Suprapubic skin (tissue), 3 donors: ENCODE data around the gene RPS19BP1.

ENCODE experiments used
- EP300 ChIP-seq: sonication (generic); formaldehyde crosslinking; IDR thresholded peaks from one replicate; pipeline ENCODE4 v1.6.1; 2017; ENCODE audit warnings: antibody characterized with exemption
- POLR2A ChIP-seq, 2 donors: fragments of 450-650 bp; IDR thresholded peaks; one replicate each; pipeline ENCODE4 v1.6.1; 2017; ENCODE audit warnings: antibody characterized with exemption in 2 of 2, mild to moderate bottlenecking in 2 of 2, moderate library complexity in 2 of 2
- TF ChIP-seq, protein P1 (sequence below), 2 donors: fragments of 200-600 bp in 1 of 2; fragments of 450-650 bp in 1 of 2; sonication (generic) in 1 of 2; IDR thresholded peaks; one replicate each; pipeline ENCODE4 v1.5.1; 2016 to 2019; ENCODE audit warnings: antibody characterized with exemption in 2 of 2, mild to moderate bottlenecking in 1 of 2, moderate library complexity in 1 of 2

DNA sequence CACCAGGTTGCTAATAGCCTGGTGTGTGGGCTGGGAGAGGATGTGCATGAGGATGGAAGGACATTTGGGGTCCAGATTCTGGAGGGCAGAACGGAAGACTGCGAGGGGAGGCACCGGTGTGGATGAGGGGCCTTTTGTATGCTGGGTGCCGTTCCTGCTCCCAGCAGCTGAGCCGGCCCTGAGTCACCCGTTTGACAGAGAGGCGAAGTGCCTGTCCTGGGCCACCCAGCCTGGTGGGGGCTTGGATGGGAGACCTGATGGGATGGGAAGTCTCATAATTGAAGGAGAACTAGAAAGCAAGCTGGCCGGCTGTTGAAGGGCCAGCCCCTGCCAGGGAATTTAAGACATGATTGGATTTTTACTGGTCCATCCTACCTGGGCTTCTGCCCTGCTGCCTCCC is 48.8 kb upstream of the RPS19BP1 start:
- TF ChIP-seq, protein P1, sequence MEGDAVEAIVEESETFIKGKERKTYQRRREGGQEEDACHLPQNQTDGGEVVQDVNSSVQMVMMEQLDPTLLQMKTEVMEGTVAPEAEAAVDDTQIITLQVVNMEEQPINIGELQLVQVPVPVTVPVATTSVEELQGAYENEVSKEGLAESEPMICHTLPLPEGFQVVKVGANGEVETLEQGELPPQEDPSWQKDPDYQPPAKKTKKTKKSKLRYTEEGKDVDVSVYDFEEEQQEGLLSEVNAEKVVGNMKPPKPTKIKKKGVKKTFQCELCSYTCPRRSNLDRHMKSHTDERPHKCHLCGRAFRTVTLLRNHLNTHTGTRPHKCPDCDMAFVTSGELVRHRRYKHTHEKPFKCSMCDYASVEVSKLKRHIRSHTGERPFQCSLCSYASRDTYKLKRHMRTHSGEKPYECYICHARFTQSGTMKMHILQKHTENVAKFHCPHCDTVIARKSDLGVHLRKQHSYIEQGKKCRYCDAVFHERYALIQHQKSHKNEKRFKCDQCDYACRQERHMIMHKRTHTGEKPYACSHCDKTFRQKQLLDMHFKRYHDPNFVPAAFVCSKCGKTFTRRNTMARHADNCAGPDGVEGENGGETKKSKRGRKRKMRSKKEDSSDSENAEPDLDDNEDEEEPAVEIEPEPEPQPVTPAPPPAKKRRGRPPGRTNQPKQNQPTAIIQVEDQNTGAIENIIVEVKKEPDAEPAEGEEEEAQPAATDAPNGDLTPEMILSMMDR (IDR thresholded peaks at IDR 0.05): no peak
- TF ChIP-seq EP300 (no peak), POLR2A (IDR thresholded peaks at IDR 0.05) (no peak)
